HG03457 (cell line): ENCODE measurements around the gene MYRIP.
"Not testable (repeated sequence)": the region's sequence is repeated elsewhere in the genome, so short reads cannot be mapped to it uniquely, and the experiment has no call there.

Experiments used
- ATAC-seq: cut with Tn5 transposase; IDR thresholded peaks from one replicate; pipeline ENCODE4 v1.9.1; 2021; ENCODE audit warnings: moderate number of reproducible peaks; ENCODE audit not compliant: unreplicated experiment

MYRIP gene

GRCh38 chr3:39809181-39809994, at the start of gene MYRIP:
MYRIP (plus strand) TSS chr3:39809609; CDS start chr3:39900817, 91,208 bp downstream.
- ATAC-seq: peak; percentile 76

DNA sequence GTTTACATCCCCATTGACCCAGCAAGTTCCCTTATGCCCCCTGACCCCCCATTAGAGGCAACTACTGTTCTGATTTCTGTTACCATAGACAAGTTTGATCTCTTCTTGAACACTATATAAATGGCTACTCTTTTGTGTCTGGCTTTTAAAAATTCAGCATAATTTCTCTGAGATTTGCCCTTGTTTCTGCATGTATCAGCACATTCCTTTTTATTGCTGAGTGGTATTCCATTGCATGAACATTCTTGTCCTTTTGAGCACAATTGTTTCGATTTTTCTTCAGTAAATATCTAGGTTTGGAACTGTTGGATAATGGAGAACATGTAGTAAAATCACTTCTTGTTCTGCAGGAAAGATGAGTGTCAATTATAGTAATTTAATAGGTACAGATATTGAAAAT, 49.1 kb upstream of the MYRIP start:
- no peak for ATAC-seq

- ATAC-seq: no peak
Observed at GRCh38 chr3:39762537-39763070, 46.8 kb upstream of the MYRIP start.

DNA sequence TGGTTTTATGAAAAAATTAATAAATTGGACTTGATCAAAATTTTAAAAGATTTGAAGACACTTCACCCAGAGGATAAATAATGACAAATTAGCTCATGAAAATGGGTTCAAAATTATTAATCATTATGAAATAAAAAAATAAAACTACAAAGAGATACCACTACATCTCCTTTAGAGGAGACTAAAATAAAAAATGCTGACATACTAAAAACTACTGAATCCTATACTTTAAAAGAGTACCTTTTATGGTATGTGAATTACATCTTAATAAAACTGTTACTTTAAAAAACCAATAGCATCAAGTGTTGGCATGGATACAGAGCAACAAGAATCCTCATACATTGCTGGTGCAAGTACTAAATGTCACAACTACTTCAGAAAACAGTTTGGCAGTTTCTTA, 46.0 kb upstream of the MYRIP start:
- no peak for ATAC-seq

DNA sequence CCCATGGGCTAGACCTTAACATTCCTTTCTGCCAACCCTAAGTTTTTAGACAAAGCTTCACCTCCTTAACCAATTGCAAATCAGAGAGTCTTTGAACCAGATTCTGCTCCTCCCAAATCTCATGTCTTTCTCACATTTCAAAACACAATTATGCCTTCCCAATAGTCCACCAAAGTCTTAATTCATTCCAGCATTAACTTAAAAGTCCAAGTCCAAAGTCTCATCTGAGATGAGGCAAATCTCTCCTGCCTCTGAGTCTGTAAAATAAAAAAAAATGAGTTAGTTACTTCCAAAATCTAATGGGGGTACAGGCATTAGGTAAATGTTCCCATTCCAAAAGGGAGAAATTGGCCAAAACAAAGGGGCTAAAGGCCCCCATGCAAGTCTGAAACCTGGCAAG, 43.8 kb upstream of the MYRIP start:
- ATAC-seq: no peak

- ATAC-seq: no peak
Observed at GRCh38 chr3:39766433-39766832, 43.0 kb upstream of the MYRIP start.

- not testable (repeated sequence) for ATAC-seq
Observed at GRCh38 chr3:39766909-39767308, 42.5 kb upstream of the MYRIP start.

- ATAC-seq: not testable (repeated sequence)
Observed at GRCh38 chr3:39778168-39778567, 31.2 kb upstream of the MYRIP start.

- no peak for ATAC-seq
Observed at GRCh38 chr3:39779511-39780230, 29.7 kb upstream of the MYRIP start.

DNA sequence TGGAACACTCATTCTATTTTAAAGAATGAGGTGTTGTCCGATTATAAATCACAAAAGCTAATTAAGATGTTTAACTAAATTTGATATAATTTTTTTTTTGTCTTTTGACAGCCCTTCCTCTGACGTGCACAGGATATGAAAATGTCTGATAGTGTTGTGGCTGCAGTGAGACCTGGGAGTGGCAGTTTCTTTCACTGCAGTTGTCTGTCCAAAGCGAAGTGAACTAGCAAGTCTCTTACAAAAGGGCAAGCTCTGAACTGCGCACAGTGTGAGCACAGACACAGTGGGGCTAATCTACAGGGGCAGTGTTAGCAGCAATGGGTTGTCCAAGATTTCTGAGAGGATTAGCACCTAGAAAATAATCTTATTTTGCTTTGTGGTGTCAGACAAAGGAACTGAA, 29.1 kb upstream of the MYRIP start:
- ATAC-seq: no peak

DNA sequence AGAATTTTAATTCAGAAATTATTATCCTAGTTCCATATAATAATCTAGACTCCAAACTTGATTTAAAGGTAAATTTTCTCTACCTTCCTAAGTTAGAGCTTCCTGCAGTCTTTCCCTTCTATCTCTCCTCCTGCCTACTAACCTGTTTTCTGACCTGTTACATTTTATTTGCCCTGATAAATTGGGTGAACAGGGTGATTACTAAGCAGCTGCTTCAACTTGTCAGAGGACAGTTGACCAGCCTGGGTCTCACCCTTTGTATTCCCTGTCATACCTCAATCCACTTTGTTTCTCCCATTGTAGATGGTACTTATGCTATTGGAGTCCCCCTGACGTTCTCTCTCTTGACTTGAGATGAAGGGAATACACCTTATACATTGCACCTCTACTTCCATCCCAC, 28.4 kb upstream of the MYRIP start:
- ATAC-seq: no peak

GRCh38 chr3:39781632-39782031, 27.8 kb upstream of the MYRIP start:
- no peak for ATAC-seq

DNA sequence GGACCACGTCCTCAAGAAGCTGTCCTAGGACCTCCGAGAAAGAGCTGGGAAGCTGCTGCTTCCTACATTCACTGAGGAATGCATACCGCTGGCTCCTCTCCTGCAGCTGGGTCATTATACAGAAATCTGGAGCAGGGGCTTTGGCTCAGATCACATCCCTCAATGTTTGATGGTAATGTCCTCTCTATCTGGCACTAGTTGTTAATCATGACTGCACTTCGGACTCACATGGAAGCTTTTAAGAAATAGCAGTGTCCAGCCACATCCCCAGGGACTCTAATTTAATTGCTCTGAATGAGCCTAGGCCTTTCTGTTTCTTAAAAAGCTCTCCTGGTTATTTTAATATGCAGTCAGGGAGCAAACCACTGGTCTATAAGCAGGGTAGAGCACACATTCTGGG, 25.7 kb upstream of the MYRIP start:
- ATAC-seq: no peak

DNA sequence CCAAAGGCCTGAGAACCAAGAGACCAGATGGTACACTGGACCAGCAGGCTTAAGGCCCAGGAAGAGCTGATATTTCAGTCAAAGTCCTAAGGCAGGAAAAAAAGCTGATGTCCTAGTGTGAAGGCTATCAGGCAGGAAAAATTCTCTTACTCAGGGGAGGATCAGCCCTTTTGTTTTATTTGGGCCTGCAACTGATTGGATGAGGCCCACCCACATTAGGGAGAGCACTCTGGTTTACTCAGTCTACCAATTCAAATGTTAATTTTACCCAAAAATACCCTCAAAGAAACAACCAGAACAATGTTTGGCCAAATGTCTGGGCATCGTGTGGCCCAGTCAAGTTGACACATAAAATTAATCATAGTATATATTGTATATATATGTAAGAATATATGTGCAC, 24.5 kb upstream of the MYRIP start:
- no peak for ATAC-seq

GRCh38 chr3:39788128-39788883, 21.1 kb upstream of the MYRIP start:
- no peak for ATAC-seq

DNA sequence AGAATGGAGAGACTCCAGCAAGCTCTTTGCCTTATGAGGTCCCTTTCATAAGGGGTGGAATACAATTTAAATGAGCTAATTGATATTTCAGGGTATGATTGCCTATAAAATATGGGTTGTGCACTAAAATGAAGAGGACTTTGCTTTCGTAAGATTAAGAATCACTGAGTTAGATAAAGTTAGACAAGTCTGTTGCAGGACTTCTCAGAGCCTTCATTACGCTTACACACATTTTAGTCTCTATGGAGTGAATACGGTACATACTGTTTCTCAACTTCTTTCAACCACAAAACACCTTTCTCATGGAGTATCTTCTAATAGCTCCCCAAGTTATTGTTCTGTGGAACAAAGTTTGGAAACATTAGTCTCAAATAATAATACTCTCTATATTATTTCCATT, 17.8 kb upstream of the MYRIP start:
- ATAC-seq: no peak

- no peak for ATAC-seq
Observed at GRCh38 chr3:39794880-39795279, 14.5 kb upstream of the MYRIP start.

DNA sequence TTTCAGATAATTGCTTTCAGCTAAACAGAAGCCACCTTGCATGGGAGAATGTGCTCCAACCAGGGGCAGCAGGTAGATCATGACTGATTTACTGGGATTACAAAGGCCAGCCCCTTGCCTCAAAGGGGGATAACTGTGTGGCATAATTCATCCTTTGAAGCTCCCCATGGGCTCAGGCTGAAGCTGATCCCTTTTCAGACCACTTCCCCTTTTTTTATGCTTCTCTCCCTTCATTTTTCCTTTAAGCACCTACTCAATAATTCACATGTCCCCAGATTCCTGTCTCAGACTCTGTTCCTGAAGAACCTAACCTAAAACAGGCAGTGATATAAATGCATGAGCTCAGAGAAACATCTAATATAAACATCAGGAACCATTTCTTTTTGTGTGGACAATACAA, 8.2 kb upstream of the MYRIP start:
- ATAC-seq: no peak

DNA sequence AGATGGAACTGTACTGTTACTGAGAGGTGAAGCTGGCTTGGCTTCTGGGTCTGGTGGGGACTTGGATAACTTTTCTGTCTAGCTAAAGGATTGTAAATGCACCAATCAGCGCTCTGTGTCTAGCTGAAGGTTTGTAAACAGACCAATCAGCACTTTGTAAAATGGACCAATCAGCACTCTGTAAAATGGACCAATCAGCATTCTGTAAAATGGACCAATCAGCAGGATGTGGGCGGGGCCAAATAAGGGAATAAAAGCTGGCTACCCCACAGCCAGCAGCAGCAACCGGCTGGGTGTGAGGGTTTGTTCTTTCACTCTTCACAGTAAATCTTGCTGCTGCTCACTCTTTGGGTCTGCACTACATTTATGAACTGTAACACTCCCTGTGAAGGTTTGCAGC, 6.9 kb upstream of the MYRIP start:
- not testable (repeated sequence) for ATAC-seq

GRCh38 chr3:39803956-39804355, 5.5 kb upstream of the MYRIP start:
- ATAC-seq: no peak

- no peak for ATAC-seq
Observed at GRCh38 chr3:39804951-39805350, 4.5 kb upstream of the MYRIP start.
